GM12878 (cell line): ENCODE results near the gene MBD6. TPM values are rescaled to one million over a fixed set of nuclear protein-coding genes. Genes with fewer than 3 reads are reported as not detected.

Experiments used
- BMI1 ChIP-seq: fragments of 450-650 bp; IDR thresholded peaks from 2 replicates; pipeline ENCODE4 v1.6.1; 2016; ENCODE audit warnings: mild to moderate bottlenecking, moderate library complexity, borderline replicate concordance
- CHD1 ChIP-seq: IDR thresholded peaks from 2 replicates; pipeline ENCODE4 v1.6.1; 2012; ENCODE audit warnings: low read depth, low read length, improper control_type of control experiment
- EP300 ChIP-seq, 2 experiments: fragments of 150-350 bp in 1 of 2; IDR thresholded peaks; 2 replicates each; pipeline ENCODE4 v1.6.1; 2011 to 2012; ENCODE audit warnings: low read depth in 2 of 2, low read length in 2 of 2, borderline replicate concordance in 1 of 2, improper control_type of control experiment in 1 of 2, inconsistent platforms in 1 of 2; ENCODE audit not compliant: control insufficient read depth in 1 of 2
- ESRRA ChIP-seq: IDR thresholded peaks from 2 replicates; pipeline ENCODE4 v1.6.1; 2012; ENCODE audit warnings: mild to moderate bottlenecking, low read length, improper control_type of control experiment
- EZH2 ChIP-seq: IDR thresholded peaks from 2 replicates; pipeline ENCODE4 v1.6.1; 2012; ENCODE audit warnings: low read depth, mild to moderate bottlenecking, control low read depth, inconsistent platforms, low read length, borderline replicate concordance; ENCODE audit not compliant: control insufficient read depth
- GABPA ChIP-seq: IDR thresholded peaks from 2 replicates; pipeline ENCODE4 v1.6.1; 2014; ENCODE audit warnings: antibody characterized with exemption, low read depth, mild to moderate bottlenecking, inconsistent platforms
- HDAC6 ChIP-seq: fragments of 200-600 bp; sonication (generic); IDR thresholded peaks from one replicate; pipeline ENCODE4 v1.8.0; 2017; ENCODE audit warnings: antibody characterized with exemption; ENCODE audit not compliant: unreplicated experiment
- JUND ChIP-seq: IDR thresholded peaks from 2 replicates; pipeline ENCODE4 v1.6.1; 2012; ENCODE audit warnings: low read depth, mild to moderate bottlenecking, low read length, improper control_type of control experiment, moderate library complexity
- KAT2A ChIP-seq: conservative IDR thresholded peaks from 2 replicates; pipeline ENCODE4 v1.6.1; 2011; ENCODE audit warnings: low read depth, low read length; ENCODE audit not compliant: control insufficient read depth
- KLF5 ChIP-seq: fragments of 450-650 bp; IDR thresholded peaks from 2 replicates; pipeline ENCODE4 v1.6.1; 2014; ENCODE audit warnings: mild to moderate bottlenecking; ENCODE audit not compliant: partially characterized antibody
- MTA2 ChIP-seq: fragments of 450-650 bp; IDR thresholded peaks from 2 replicates; pipeline ENCODE4 v1.6.1; 2016; ENCODE audit warnings: low read depth, mild to moderate bottlenecking, moderate library complexity
- NFYA ChIP-seq: IDR thresholded peaks from 2 replicates; pipeline ENCODE4 v1.6.1; 2011; ENCODE audit warnings: low read depth, mild to moderate bottlenecking, low read length, improper control_type of control experiment, borderline replicate concordance
- NFYB ChIP-seq: IDR thresholded peaks from 2 replicates; pipeline ENCODE4 v1.6.1; 2011; ENCODE audit warnings: low read depth, mild to moderate bottlenecking, low read length, improper control_type of control experiment, moderate library complexity; ENCODE audit not compliant: insufficient read depth
- NR2F1 ChIP-seq: fragments of 450-650 bp; conservative IDR thresholded peaks from 2 replicates; pipeline ENCODE4 v1.6.1; 2017; ENCODE audit warnings: mild to moderate bottlenecking
- PAX8 ChIP-seq: fragments of 450-650 bp; IDR thresholded peaks from 2 replicates; pipeline ENCODE4 v1.6.1; 2017; ENCODE audit warnings: mild to moderate bottlenecking, moderate library complexity
- RBBP5 ChIP-seq: fragments of 200-600 bp; sonication (generic); conservative IDR thresholded peaks from 2 replicates; pipeline ENCODE4 v1.6.1; 2016
- SMC3 ChIP-seq: IDR thresholded peaks from 2 replicates; pipeline ENCODE4 v1.6.1; 2011; ENCODE audit warnings: low read length, improper control_type of control experiment, borderline replicate concordance
- TAF1 ChIP-seq: IDR thresholded peaks from 2 replicates; pipeline ENCODE4 v1.6.1; 2011; ENCODE audit warnings: mild to moderate bottlenecking, low read depth, low read length, borderline replicate concordance
- ZZZ3 ChIP-seq: IDR thresholded peaks from 2 replicates; pipeline ENCODE4 v1.6.1; 2011; ENCODE audit warnings: low read depth; ENCODE audit not compliant: control insufficient read depth, insufficient read length
- polyA plus RNA-seq, 11 experiments: library from polyadenylated mRNA; depleted of rRNA in 4 of 11; unstranded in 6 of 11; stranded (reverse) in 5 of 11; fragments of >200 nt; fragmentation: Nextera tagmentation in 4 of 11; fragmentation: Illumina TruSeq in 1 of 11; extraction: Ambion mirVana in 4 of 11; extraction: Trizol in 1 of 11; gene quantifications; 1 replicate in 1 of 11; 2 replicates in 10 of 11; pipeline versions ENCODE4 v1.2.1 to v1.2.3, GENCODE V29; 2011 to 2016; ENCODE audit warnings: inconsistent platforms in 2 of 11, missing spikeins in 2 of 11, low read depth in 1 of 11
- total RNA-seq, 4 experiments: library from RNA; depleted of rRNA in 3 of 4; stranded (reverse); fragments of >200 nt in 3 of 4; fragmentation: Illumina TruSeq in 1 of 4; extraction: Trizol in 1 of 4; gene quantifications; 2 replicates each; pipeline versions ENCODE4 v1.2.1 to v1.2.3, GENCODE V29; 2013 to 2021
- TF ChIP-seq, protein P1 (sequence below): IDR thresholded peaks from 2 replicates; pipeline ENCODE4 v1.6.1; 2012; ENCODE audit warnings: improper control_type of control experiment, low read depth, low read length; ENCODE audit not compliant: insufficient replicate concordance
- TF ChIP-seq, protein P2 (sequence below): fragments of 450-650 bp; IDR thresholded peaks from 2 replicates; pipeline ENCODE4 v1.6.1; 2017; ENCODE audit warnings: borderline replicate concordance
- TF ChIP-seq, protein P3 (sequence below): IDR thresholded peaks from 2 replicates; pipeline ENCODE4 v1.6.1; 2012; ENCODE audit warnings: low read depth, low read length, improper control_type of control experiment
- TF ChIP-seq, protein P4 (sequence below): IDR thresholded peaks from 2 replicates; pipeline ENCODE4 v1.6.1; 2011; ENCODE audit warnings: low read depth, mild to moderate bottlenecking, low read length, moderate library complexity, borderline replicate concordance; ENCODE audit errors: extremely low read depth

Gene MBD6
- total and polyA plus RNA-seq, 10 of the 15 experiments (the other 5 are each of a cell fraction or from before 2014, with no cell fraction given) = 1.5 to 52.7 (median 6.8) TPM

DNA sequence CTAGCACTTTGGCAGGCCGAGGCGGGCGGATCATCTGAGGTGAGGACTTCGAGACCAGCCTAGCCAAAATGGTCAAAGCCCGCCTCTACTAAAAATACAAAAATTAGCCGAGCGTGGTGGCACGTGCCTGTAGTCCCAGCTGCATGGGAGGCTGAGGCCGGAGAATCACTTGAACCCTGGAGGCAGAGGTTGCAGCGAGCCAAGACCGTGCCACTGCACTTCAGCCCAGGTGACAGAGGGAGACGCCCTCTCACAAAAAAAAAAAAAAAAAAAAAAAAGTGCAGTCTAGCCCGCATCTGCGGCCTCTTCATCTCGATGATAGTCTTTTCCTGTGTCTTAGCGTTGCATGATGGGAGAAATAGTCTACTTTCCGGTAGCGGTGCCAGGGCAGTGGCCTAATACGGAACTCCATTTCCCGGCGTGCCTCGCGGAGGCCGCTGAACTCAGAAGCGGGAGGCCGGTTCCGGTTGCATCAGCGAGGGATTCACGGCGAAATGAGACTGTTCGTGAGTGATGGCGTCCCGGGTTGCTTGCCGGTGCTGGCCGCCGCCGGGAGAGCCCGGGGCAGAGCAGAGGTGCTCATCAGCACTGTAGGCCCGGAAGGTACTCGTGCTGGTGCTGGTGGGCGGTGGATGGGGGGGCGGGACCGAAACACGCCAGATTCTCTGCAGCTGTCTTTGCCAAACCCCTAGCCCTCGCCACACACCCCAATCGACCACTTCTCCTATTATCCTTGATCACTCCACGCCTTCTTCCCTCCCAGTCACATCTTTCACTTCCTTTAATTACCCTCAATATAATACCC lies 34.8 kb upstream of the MBD6 start, which contains the start of gene MARS1 (continued):
- TF ChIP-seq, protein P1, sequence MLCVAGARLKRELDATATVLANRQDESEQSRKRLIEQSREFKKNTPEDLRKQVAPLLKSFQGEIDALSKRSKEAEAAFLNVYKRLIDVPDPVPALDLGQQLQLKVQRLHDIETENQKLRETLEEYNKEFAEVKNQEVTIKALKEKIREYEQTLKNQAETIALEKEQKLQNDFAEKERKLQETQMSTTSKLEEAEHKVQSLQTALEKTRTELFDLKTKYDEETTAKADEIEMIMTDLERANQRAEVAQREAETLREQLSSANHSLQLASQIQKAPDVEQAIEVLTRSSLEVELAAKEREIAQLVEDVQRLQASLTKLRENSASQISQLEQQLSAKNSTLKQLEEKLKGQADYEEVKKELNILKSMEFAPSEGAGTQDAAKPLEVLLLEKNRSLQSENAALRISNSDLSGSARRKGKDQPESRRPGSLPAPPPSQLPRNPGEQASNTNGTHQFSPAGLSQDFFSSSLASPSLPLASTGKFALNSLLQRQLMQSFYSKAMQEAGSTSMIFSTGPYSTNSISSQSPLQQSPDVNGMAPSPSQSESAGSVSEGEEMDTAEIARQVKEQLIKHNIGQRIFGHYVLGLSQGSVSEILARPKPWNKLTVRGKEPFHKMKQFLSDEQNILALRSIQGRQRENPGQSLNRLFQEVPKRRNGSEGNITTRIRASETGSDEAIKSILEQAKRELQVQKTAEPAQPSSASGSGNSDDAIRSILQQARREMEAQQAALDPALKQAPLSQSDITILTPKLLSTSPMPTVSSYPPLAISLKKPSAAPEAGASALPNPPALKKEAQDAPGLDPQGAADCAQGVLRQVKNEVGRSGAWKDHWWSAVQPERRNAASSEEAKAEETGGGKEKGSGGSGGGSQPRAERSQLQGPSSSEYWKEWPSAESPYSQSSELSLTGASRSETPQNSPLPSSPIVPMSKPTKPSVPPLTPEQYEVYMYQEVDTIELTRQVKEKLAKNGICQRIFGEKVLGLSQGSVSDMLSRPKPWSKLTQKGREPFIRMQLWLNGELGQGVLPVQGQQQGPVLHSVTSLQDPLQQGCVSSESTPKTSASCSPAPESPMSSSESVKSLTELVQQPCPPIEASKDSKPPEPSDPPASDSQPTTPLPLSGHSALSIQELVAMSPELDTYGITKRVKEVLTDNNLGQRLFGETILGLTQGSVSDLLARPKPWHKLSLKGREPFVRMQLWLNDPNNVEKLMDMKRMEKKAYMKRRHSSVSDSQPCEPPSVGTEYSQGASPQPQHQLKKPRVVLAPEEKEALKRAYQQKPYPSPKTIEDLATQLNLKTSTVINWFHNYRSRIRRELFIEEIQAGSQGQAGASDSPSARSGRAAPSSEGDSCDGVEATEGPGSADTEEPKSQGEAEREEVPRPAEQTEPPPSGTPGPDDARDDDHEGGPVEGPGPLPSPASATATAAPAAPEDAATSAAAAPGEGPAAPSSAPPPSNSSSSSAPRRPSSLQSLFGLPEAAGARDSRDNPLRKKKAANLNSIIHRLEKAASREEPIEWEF = no peak
- TF ChIP-seq HDAC6 = no peak
- TF ChIP-seq ZZZ3 = no peak
- TF ChIP-seq, protein P2, sequence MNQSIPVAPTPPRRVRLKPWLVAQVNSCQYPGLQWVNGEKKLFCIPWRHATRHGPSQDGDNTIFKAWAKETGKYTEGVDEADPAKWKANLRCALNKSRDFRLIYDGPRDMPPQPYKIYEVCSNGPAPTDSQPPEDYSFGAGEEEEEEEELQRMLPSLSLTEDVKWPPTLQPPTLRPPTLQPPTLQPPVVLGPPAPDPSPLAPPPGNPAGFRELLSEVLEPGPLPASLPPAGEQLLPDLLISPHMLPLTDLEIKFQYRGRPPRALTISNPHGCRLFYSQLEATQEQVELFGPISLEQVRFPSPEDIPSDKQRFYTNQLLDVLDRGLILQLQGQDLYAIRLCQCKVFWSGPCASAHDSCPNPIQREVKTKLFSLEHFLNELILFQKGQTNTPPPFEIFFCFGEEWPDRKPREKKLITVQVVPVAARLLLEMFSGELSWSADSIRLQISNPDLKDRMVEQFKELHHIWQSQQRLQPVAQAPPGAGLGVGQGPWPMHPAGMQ = no peak
- TF ChIP-seq NFYA = no peak
- no peak for TF ChIP-seq RBBP5
- TF ChIP-seq GABPA = peak; percentile 94
- TF ChIP-seq, protein P3, sequence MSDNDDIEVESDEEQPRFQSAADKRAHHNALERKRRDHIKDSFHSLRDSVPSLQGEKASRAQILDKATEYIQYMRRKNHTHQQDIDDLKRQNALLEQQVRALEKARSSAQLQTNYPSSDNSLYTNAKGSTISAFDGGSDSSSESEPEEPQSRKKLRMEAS = 0 out of 2 replicates have a peak, but pooled peaks have one; percentile 22
- TF ChIP-seq KAT2A = no peak
- TF ChIP-seq JUND = no peak
- peak; percentile 32 for TF ChIP-seq KLF5
- TF ChIP-seq, protein P4, sequence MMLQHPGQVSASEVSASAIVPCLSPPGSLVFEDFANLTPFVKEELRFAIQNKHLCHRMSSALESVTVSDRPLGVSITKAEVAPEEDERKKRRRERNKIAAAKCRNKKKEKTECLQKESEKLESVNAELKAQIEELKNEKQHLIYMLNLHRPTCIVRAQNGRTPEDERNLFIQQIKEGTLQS = peak; percentile 47; the same call in 1 of the 2 replicates
- no peak for TF ChIP-seq MTA2
- no peak for TF ChIP-seq NR2F1
- no peak for TF ChIP-seq ESRRA
- TF ChIP-seq BMI1 = no peak
- TF ChIP-seq EZH2 = no peak
- no peak for TF ChIP-seq PAX8
- TF ChIP-seq EP300 (IDR thresholded peaks at IDR 0.05; ENCODE audit: borderline replicate concordance in 1 of 2, control insufficient read depth in 1 of 2, low read depth in 2 of 2, low read length in 2 of 2) = peak in 1 of 2 experiments; percentile 2; a peak in 1 of 4 replicates
- no peak for TF ChIP-seq SMC3
- TF ChIP-seq NFYB = no peak
- TF ChIP-seq CHD1 = no peak
- TF ChIP-seq TAF1 = peak; percentile 55; the same call in 1 of the 2 replicates
